HL-60 (cell line): Measurements from ENCODE around the gene CFAP251.

Source experiments
- DNase-seq, 2 experiments: peaks; one replicate each; pipeline ENCODE4 v3.0.0-alpha.2; 2010 to 2020; ENCODE audit warnings: low read depth in 1 of 2, low spot score in 1 of 2
- H3K27ac ChIP-seq: fragments of 250-450 bp; sonication (Bioruptor Pico); replicated peaks from 2 replicates; pipeline ENCODE4 v1.5.1; 2020; ENCODE audit warnings: mild to moderate bottlenecking, moderate library complexity
- H3K27me3 ChIP-seq: fragments of 250-450 bp; sonication (Bioruptor Pico); 2 replicates; pipeline ENCODE4 v1.5.1; 2021; ENCODE audit warnings: mild to moderate bottlenecking, moderate library complexity; ENCODE audit not compliant: insufficient read depth, poor library complexity, severe bottlenecking
- H3K4me3 ChIP-seq: replicated peaks from 2 replicates; pipeline ENCODE4 v1.5.1; 2011; ENCODE audit warnings: mild to moderate bottlenecking, control low read depth, low read length; ENCODE audit not compliant: insufficient read depth
- GABPA ChIP-seq: IDR thresholded peaks from 2 replicates; pipeline ENCODE4 v1.6.1; 2012; ENCODE audit warnings: low read depth
- POLR2AphosphoS5 ChIP-seq: IDR thresholded peaks from 2 replicates; pipeline ENCODE4 v1.6.1; 2012; ENCODE audit warnings: low read depth
- SPI1 ChIP-seq: IDR thresholded peaks from 2 replicates; pipeline ENCODE4 v1.6.1; 2012; ENCODE audit warnings: low read depth, mild to moderate bottlenecking, borderline replicate concordance
- TF ChIP-seq, protein P1 (sequence below): IDR thresholded peaks from one replicate; pipeline ENCODE4 v1.5.1; 2011; ENCODE audit warnings: low read length, control low read depth, inconsistent platforms; ENCODE audit not compliant: insufficient read depth
- TF ChIP-seq, protein P2 (sequence below): IDR thresholded peaks from 2 replicates; pipeline ENCODE4 v1.6.1; 2012; ENCODE audit warnings: low read depth; ENCODE audit not compliant: insufficient replicate concordance

CFAP251 gene

DNA sequence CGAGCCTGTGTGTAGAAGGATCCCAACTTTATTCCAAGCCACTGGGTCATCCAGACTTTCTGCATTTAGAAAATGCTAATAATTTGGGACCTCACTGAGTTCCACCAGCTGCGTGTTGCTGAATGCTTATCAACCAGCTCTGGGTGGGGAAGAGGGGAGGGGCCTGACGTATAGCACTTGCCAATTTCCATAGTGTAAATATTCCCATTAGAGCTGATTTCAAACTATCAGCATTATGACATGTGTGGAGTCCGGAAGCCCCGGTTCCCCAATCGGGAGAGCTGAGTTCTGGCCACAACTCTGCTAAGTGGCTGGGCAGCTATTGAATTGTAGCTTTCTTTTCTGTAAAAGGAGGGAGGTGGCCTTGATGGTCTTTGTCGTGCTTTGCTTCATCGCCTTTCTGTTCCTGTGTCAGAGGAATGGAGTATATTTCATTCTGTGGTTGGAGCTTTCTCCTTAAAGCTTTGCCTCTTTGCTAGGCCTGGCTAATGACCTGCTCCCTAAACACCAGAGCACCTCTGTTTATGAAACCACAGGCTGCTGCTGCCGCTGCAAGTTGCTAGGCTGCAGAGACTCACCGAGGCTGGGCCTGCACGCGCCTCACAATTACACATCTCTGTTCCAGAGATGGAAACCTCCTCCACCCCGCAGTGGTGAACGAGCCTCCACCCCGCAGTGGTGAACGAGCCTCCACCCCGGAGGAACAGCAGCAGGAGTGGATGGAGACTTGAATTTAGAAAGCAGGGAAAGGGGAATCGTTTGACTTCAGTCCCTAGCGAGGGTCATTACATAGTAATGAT lies 95.6 kb downstream of the CFAP251 start:
- Histone ChIP-seq H3K4me3 (no peak overlapping the region), H3K27ac (no peak overlapping the region), H3K27me3 (no peaks in the 10 kb centered on the region)
- no peak for TF ChIP-seq POLR2AphosphoS5
- TF ChIP-seq, protein P1, sequence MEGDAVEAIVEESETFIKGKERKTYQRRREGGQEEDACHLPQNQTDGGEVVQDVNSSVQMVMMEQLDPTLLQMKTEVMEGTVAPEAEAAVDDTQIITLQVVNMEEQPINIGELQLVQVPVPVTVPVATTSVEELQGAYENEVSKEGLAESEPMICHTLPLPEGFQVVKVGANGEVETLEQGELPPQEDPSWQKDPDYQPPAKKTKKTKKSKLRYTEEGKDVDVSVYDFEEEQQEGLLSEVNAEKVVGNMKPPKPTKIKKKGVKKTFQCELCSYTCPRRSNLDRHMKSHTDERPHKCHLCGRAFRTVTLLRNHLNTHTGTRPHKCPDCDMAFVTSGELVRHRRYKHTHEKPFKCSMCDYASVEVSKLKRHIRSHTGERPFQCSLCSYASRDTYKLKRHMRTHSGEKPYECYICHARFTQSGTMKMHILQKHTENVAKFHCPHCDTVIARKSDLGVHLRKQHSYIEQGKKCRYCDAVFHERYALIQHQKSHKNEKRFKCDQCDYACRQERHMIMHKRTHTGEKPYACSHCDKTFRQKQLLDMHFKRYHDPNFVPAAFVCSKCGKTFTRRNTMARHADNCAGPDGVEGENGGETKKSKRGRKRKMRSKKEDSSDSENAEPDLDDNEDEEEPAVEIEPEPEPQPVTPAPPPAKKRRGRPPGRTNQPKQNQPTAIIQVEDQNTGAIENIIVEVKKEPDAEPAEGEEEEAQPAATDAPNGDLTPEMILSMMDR: no peak
- no peak for TF ChIP-seq GABPA
- TF ChIP-seq, protein P2, sequence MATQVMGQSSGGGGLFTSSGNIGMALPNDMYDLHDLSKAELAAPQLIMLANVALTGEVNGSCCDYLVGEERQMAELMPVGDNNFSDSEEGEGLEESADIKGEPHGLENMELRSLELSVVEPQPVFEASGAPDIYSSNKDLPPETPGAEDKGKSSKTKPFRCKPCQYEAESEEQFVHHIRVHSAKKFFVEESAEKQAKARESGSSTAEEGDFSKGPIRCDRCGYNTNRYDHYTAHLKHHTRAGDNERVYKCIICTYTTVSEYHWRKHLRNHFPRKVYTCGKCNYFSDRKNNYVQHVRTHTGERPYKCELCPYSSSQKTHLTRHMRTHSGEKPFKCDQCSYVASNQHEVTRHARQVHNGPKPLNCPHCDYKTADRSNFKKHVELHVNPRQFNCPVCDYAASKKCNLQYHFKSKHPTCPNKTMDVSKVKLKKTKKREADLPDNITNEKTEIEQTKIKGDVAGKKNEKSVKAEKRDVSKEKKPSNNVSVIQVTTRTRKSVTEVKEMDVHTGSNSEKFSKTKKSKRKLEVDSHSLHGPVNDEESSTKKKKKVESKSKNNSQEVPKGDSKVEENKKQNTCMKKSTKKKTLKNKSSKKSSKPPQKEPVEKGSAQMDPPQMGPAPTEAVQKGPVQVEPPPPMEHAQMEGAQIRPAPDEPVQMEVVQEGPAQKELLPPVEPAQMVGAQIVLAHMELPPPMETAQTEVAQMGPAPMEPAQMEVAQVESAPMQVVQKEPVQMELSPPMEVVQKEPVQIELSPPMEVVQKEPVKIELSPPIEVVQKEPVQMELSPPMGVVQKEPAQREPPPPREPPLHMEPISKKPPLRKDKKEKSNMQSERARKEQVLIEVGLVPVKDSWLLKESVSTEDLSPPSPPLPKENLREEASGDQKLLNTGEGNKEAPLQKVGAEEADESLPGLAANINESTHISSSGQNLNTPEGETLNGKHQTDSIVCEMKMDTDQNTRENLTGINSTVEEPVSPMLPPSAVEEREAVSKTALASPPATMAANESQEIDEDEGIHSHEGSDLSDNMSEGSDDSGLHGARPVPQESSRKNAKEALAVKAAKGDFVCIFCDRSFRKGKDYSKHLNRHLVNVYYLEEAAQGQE: no peak
- TF ChIP-seq SPI1: no peak
- no peak for DNase-seq

DNA sequence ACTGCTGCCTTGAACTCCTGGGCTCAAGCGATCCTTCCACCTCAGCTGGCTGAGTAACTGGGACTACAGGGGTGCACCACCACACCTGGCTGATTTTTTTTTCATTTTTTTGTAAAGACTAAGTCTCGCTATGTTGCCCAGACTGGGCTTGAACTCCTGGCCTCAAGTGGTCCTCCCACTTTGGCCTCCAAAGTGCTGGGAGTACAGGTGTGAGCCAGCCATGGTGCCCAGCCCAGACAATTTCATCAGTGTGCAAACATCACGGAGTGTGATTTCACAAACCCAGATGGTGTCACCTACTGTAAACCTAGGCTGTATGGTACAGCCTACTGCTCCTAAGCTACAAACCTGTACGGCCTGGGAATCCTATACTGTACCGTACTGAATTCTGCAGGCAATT lies 96.4 kb downstream of the CFAP251 start:
- H3K27ac ChIP-seq: no peak overlapping the region
- no peak for TF ChIP-seq POLR2AphosphoS5
- TF ChIP-seq, protein P1: no peak
- no peak for TF ChIP-seq GABPA
- TF ChIP-seq, protein P2: no peak
- no peak for TF ChIP-seq SPI1
- H3K27me3 ChIP-seq: no peaks in the 10 kb centered on the region
- H3K4me3 ChIP-seq: no peak overlapping the region
- no peak for DNase-seq

- H3K27me3 ChIP-seq: no peaks in the 10 kb centered on the region
- no peak overlapping the region for H3K4me3 ChIP-seq
- TF ChIP-seq, protein P2: no peak
- TF ChIP-seq POLR2AphosphoS5 (no peak), GABPA (no peak), SPI1 (no peak)
- TF ChIP-seq, protein P1: no peak
- DNase-seq: no peak
- H3K27ac ChIP-seq: no peak overlapping the region
These were observed 100.1 kb downstream of the CFAP251 start for GRCh38 chr12:122018457-122018856.
